Measurements from ENCODE around the gene EFNB2. TPM values are rescaled to one million over a fixed set of nuclear protein-coding genes. Genes with fewer than 3 reads are reported as not detected.

The EFNB2 gene
- total and polyA plus RNA-seq, 9 of the 15 experiments (the other 6 are each of a cell fraction or from before 2014, with no cell fraction given) = 0.01 to 0.29 (median 0.18) TPM

DNA sequence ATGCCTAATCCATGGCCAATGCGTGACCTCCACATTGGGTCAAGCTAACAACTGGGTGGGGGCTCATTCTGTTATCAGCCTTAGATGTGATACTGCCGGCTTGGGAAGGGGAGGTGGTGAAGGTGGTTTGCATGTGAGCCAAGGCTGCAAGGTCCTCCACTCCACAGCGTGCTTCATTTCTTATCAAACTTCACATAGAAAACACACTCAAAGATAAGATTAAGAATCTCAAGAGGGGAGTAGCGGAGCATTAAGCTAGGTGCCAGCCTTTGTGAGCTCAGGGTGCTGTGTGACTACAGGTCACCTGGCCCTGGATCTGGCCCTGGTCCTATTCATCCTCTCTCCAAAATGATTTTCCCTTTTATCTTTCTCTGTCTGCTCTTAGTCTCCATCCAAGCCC lies 45.8 kb upstream of the EFNB2 start:
- in situ Hi-C loops (cut with MboI) = no loop called here
- no peak for DNase-seq (ENCODE audit: extremely low read depth in 1 of 4, low spot score in 3 of 4)
- FAIRE-seq = no peak
- Histone ChIP-seq H3K79me2 (ENCODE audit: control insufficient read depth, insufficient read depth, low read length) (no peaks in the 10 kb centered on the region), H3K9me1 (ENCODE audit: control insufficient read depth, insufficient read depth, low read length) (no peaks in the 10 kb centered on the region), H3K36me3 (ENCODE audit: control insufficient read depth, insufficient read depth, low read length) (no peaks in the 10 kb centered on the region), H4K20me1 (replicated peaks; ENCODE audit: control insufficient read depth, insufficient read depth, low read length) (no peaks in the 10 kb centered on the region), H3K27ac (ENCODE audit: extremely low read depth, low read depth, low read length) (no peak overlapping the region), H2AFZ (ENCODE audit: low read depth, low read length) (no peak overlapping the region), H3K9me3 (replicated peaks; ENCODE audit: control insufficient read depth, insufficient read depth, low read depth, low read length) (no peaks in the 10 kb centered on the region), H3K27me3 (ENCODE audit: control insufficient read depth in 2 of 2, insufficient read depth in 2 of 2, low read length in 2 of 2) (no peaks in the 10 kb centered on the region), H3K9ac (ENCODE audit: insufficient read depth in 1 of 2, low read depth in 2 of 2, low read length in 2 of 2) (no peak overlapping the region), H3K4me2 (ENCODE audit: insufficient read depth, low read length) (no peak overlapping the region), H3K4me3 (no peak overlapping the region), H3K4me1 (replicated peaks in 1 of 2; ENCODE audit: control insufficient read depth in 2 of 2, insufficient read depth in 2 of 2, low read length in 2 of 2) (no peaks in the 10 kb centered on the region; a peak in 1 of 5 replicates)
- intact Hi-C loops (cut with micrococcal nuclease) = no loop called here
- ChIA-PET POLR2A (no interaction called here), CTCF (ENCODE audit: low intra/inter-chr PET ratio) (no interaction called here)
- TF ChIP-seq TARDBP (IDR thresholded peaks at IDR 0.05) = no peak
- TF ChIP-seq ZKSCAN1 (IDR thresholded peaks at IDR 0.05; ENCODE audit: low read depth, low read length) = no peak
- no peak for TF ChIP-seq ZNF274 (IDR thresholded peaks at IDR 0.05; ENCODE audit: borderline replicate concordance, low read depth, low read length)
- TF ChIP-seq SIX5 (IDR thresholded peaks at IDR 0.05; ENCODE audit: borderline replicate concordance in 1 of 2, insufficient read depth in 1 of 2, low read depth in 1 of 2, low read length in 2 of 2) = no peak
- no TSS peak for BruUV-seq (replicated peaks)
- 0% methylated on average over 4 of the region's 4 CpGs for WGBS (ENCODE audit: insufficient coverage, low coverage, missing lambda C conversion rate)
- ATAC-seq = no peak

DNA sequence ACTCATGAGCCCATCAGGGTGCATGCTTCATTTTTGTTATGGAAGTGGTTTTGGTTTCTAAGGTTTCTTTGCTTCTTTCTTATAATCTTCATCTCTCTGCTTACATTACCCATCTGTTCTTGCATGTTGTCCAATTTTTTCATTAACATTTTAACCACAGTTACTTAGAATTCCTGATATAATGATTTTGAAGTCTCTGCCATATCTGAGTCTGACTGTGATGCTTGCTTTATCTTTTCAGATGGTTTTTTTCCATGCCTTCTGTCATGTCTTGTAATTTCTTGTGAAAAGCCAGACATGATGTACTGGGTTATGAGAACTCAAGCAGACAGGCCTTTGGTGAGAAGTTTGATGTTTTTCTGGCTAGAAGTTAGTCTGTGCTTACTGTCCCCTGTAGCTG lies 40.4 kb upstream of the EFNB2 start:
- H2AFZ ChIP-seq (ENCODE audit: low read depth, low read length) = no peak overlapping the region
- DNase-seq (ENCODE audit: extremely low read depth in 1 of 4, low spot score in 3 of 4) = no peak
- H3K4me2 ChIP-seq (ENCODE audit: insufficient read depth, low read length) = no peak overlapping the region
- no peaks in the 10 kb centered on the region for H4K20me1 ChIP-seq (replicated peaks; ENCODE audit: control insufficient read depth, insufficient read depth, low read length)
- POLR2A ChIA-PET = no interaction called here
- H3K79me2 ChIP-seq (ENCODE audit: control insufficient read depth, insufficient read depth, low read length) = no peaks in the 10 kb centered on the region
- in situ Hi-C loops (cut with MboI) (no loop called here), intact Hi-C loops (cut with micrococcal nuclease) (no loop called here)
- CTCF ChIA-PET (ENCODE audit: low intra/inter-chr PET ratio) = no interaction called here
- no TSS peak for BruUV-seq (replicated peaks)
- no peak overlapping the region for H3K9ac ChIP-seq (ENCODE audit: insufficient read depth in 1 of 2, low read depth in 2 of 2, low read length in 2 of 2)
- H3K9me3 ChIP-seq (replicated peaks; ENCODE audit: control insufficient read depth, insufficient read depth, low read depth, low read length) = no peaks in the 10 kb centered on the region
- ATAC-seq = no peak
- TF ChIP-seq ZNF175 (CRISPR knock-in tag; IDR thresholded peaks at IDR 0.05; ENCODE audit: low read depth) (no peak), ZNF445 (CRISPR knock-in tag; IDR thresholded peaks at IDR 0.05; ENCODE audit: low read depth) (no peak), ETV1 (tag; conservative IDR thresholded peaks at IDR 0.05; ENCODE audit: low read depth) (no peak), SRSF9 (IDR thresholded peaks at IDR 0.05; ENCODE audit: borderline replicate concordance, low read depth, low read length) (no peak), PPARD (CRISPR knock-in tag; IDR thresholded peaks at IDR 0.05) (no peak), EZH2 (IDR thresholded peaks at IDR 0.05; ENCODE audit: borderline replicate concordance, low read depth, low read length) (no peak)
- no peaks in the 10 kb centered on the region for H3K27me3 ChIP-seq (ENCODE audit: control insufficient read depth in 2 of 2, insufficient read depth in 2 of 2, low read length in 2 of 2)
- FAIRE-seq = no peak
- no peak overlapping the region for H3K27ac ChIP-seq (ENCODE audit: extremely low read depth, low read depth, low read length)
- H3K36me3 ChIP-seq (ENCODE audit: control insufficient read depth, insufficient read depth, low read length) = no peaks in the 10 kb centered on the region
- no peaks in the 10 kb centered on the region; a peak in 1 of 5 replicates for H3K4me1 ChIP-seq (replicated peaks in 1 of 2; ENCODE audit: control insufficient read depth in 2 of 2, insufficient read depth in 2 of 2, low read length in 2 of 2)
- H3K4me3 ChIP-seq = no peak overlapping the region
- H3K9me1 ChIP-seq (ENCODE audit: control insufficient read depth, insufficient read depth, low read length) = no peaks in the 10 kb centered on the region

All from K562 (cell line).